Caco-2 (cell line): ENCODE measurements around the gene RBM4B. TPM values are rescaled to one million over a fixed set of nuclear protein-coding genes. Genes with fewer than 3 reads are reported as not detected.
A peak's percentile ranks its signal among the peaks of the same experiment; 100 is the strongest.

Experiments
- BruUV-seq: library from RNA; stranded (reverse); fragments of 400-500 nt; replicated peaks from 2 replicates; lab custom pipeline; 2021; lab: Mats Ljungman, UMichigan
- CTCF ChIA-PET: fragments of 300-600 bp; sonication (Branson Sonifier 250); formaldehyde crosslinking; loops from one replicate; lab custom pipeline; 2022; ENCODE audit warnings: antibody characterized with exemption; lab: Charles Lee
- POLR2A ChIA-PET: fragments of 300-600 bp; sonication (Branson Sonifier 250); formaldehyde crosslinking; loops from one replicate; lab custom pipeline; 2022; ENCODE audit warnings: antibody characterized with exemption; lab: Charles Lee
- DNase-seq, 2 experiments: peaks; one replicate each; pipeline versions ENCODE4 v3.0.0 to v3.0.0-alpha.2; 2020 to 2022
- H3K27me3 ChIP-seq: replicated peaks from 2 replicates; pipeline ENCODE4 v1.6.0; 2011; ENCODE audit warnings: low read length; ENCODE audit not compliant: control insufficient read depth, insufficient read depth
- H3K36me3 ChIP-seq: 2 replicates; pipeline ENCODE4 v1.5.1; 2011; ENCODE audit warnings: low read length; ENCODE audit not compliant: control insufficient read depth, insufficient read depth
- H3K4me1 ChIP-seq: fragments of 250-450 bp; sonication (Bioruptor Pico); 2 replicates; pipeline ENCODE4 v1.5.1; 2020; ENCODE audit warnings: mild to moderate bottlenecking
- H3K4me3 ChIP-seq: 2 replicates; pipeline ENCODE4 v1.5.1; 2011; ENCODE audit warnings: low read depth, mild to moderate bottlenecking, control low read depth, low read length
- H3K9me3 ChIP-seq: fragments of 250-450 bp; sonication (Bioruptor Pico); 2 replicates; pipeline ENCODE4 v1.5.1; 2020; ENCODE audit warnings: mild to moderate bottlenecking, moderate library complexity
- H3K27ac Mint-ChIP-seq: one replicate; pipeline ENCODE4 v1.8.0; 2022; ENCODE audit warnings: mixed read lengths; ENCODE audit not compliant: unreplicated experiment
- H3K27me3 Mint-ChIP-seq: one replicate; pipeline ENCODE4 v1.8.0; 2022; ENCODE audit warnings: mixed read lengths; ENCODE audit not compliant: insufficient read depth, unreplicated experiment
- H3K36me3 Mint-ChIP-seq: one replicate; pipeline ENCODE4 v1.8.0; 2022; ENCODE audit warnings: mild to moderate bottlenecking, mixed read lengths; ENCODE audit not compliant: insufficient read depth, unreplicated experiment
- H3K4me1 Mint-ChIP-seq: one replicate; pipeline ENCODE4 v1.8.0; 2022; ENCODE audit warnings: low read depth, mixed read lengths; ENCODE audit not compliant: unreplicated experiment
- H3K4me3 Mint-ChIP-seq: one replicate; pipeline ENCODE4 v1.8.0; 2022; ENCODE audit warnings: mild to moderate bottlenecking, moderate library complexity, mixed read lengths; ENCODE audit not compliant: unreplicated experiment
- H3K9me3 Mint-ChIP-seq: one replicate; pipeline ENCODE4 v1.8.0; 2022; ENCODE audit warnings: mixed read lengths; ENCODE audit not compliant: unreplicated experiment
- CTCF ChIP-seq, 2 experiments: fragments of 200-600 bp in 1 of 2; IDR thresholded peaks; 1 replicate in 1 of 2; 2 replicates in 1 of 2; pipeline versions ENCODE4 v1.5.1 to v1.8.0; 2011 to 2022; ENCODE audit warnings: antibody characterized with exemption in 1 of 2, control low read depth in 1 of 2, inconsistent platforms in 1 of 2, low read depth in 1 of 2, low read length in 1 of 2, mild to moderate bottlenecking in 1 of 2, moderate library complexity in 1 of 2; ENCODE audit not compliant: insufficient read depth in 1 of 2, severe bottlenecking in 1 of 2, unreplicated experiment in 1 of 2
- intact Hi-C: fragments of 100-400 bp; cut with micrococcal nuclease; formaldehyde crosslinking; loops from one replicate; pipeline ENCODE4 v1.10.0; 2022; ENCODE audit not compliant: unreplicated experiment
- total RNA-seq: library from RNA; stranded (reverse); gene quantifications from 2 replicates; pipeline ENCODE4 v1.2.3, GENCODE V29; 2022

Gene RBM4B
- total RNA-seq, 1 experiment from 2014 or later, result 45.8 TPM

- Histone ChIP-seq H3K27me3 (no peaks in the 10 kb centered on the region), H3K4me3 (no peak overlapping the region), H3K36me3 (peaks cover 3% of the 10 kb centered on the region), H3K4me1 (no peaks in the 10 kb centered on the region), H3K9me3 (no peaks in the 10 kb centered on the region)
- no peak overlapping the region for H3K4me3 Mint-ChIP-seq
- H3K36me3 Mint-ChIP-seq, result peaks cover 100% of the 10 kb centered on the region
- H3K9me3 Mint-ChIP-seq, result no peaks in the 10 kb centered on the region
- DNase-seq, result no peak
- CTCF ChIA-PET, result no interaction called here
- peaks cover 6% of the 10 kb centered on the region for H3K4me1 Mint-ChIP-seq
- H3K27me3 Mint-ChIP-seq, result no peaks in the 10 kb centered on the region
- H3K27ac Mint-ChIP-seq, result no peak overlapping the region
- POLR2A ChIA-PET, result interaction anchor here (1.2 kb wide), 1 partner anchor 37 kb away, joined by 7 read pairs; the partner anchor contains the start of gene RBM14
- intact Hi-C loops, result no loop called here
- no TSS peak for BruUV-seq
- TF ChIP-seq CTCF (IDR thresholded peaks at IDR 0.05; ENCODE audit: insufficient read depth in 1 of 2, low read depth in 1 of 2, low read length in 1 of 2, severe bottlenecking in 1 of 2, unreplicated experiment in 1 of 2), result no peak
Measured at GRCh38 chr11:66653123-66653522, 24.6 kb downstream of the RBM4B start.

DNA sequence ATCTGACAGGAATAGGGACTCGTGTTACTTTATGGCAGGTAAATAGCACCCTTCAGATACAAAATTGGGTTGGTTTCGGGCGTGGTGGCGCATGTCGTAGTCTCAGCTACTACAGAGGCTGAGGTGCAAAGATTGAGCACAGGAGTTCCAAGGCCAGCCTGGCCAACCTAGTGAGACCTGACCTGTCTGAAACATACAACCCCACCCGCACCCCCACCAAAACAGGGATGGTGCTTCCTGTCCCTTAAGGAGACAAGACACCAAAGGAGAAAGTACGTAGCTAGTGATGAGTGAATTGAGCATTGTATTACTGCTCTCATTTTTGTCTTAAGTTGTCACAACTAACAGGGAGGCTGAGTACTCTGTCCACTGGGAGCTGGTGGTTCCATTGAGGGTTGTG, 25.0 kb downstream of the RBM4B start:
- H3K36me3 ChIP-seq, result peaks cover 3% of the 10 kb centered on the region
- DNase-seq, result no peak
- TSS peak; percentile 4 for BruUV-seq
- ChIA-PET POLR2A (interaction anchor here (0.6 to 1.2 kb wide), 2 partner anchors 14 to 36 kb away, joined by 3 to 7 read pairs; partner anchors contain the start of gene RBM14), CTCF (interaction anchor here (0.6 to 0.9 kb wide), 2 partner anchors 15 to 22 kb away, joined by 3 to 5 read pairs; no protein-coding TSS in a partner anchor)
- H3K27me3 ChIP-seq, result no peaks in the 10 kb centered on the region
- Mint-ChIP-seq H3K36me3 (peaks cover 100% of the 10 kb centered on the region), H3K4me3 (no peak overlapping the region), H3K9me3 (no peaks in the 10 kb centered on the region), H3K27me3 (no peaks in the 10 kb centered on the region), H3K4me1 (peaks cover 9% of the 10 kb centered on the region), H3K27ac (no peak overlapping the region)
- no peak overlapping the region for H3K4me3 ChIP-seq
- H3K9me3 ChIP-seq, result no peaks in the 10 kb centered on the region
- no peak for TF ChIP-seq CTCF (IDR thresholded peaks at IDR 0.05; ENCODE audit: insufficient read depth in 1 of 2, low read depth in 1 of 2, low read length in 1 of 2, severe bottlenecking in 1 of 2, unreplicated experiment in 1 of 2)
- H3K4me1 ChIP-seq, result no peaks in the 10 kb centered on the region
- intact Hi-C loops, result no loop called here

GRCh38 chr11:66651016-66651415, 26.7 kb downstream of the RBM4B start:
- H3K27me3 Mint-ChIP-seq, result no peaks in the 10 kb centered on the region
- no peaks in the 10 kb centered on the region for H3K4me1 ChIP-seq
- peaks cover 100% of the 10 kb centered on the region for H3K36me3 Mint-ChIP-seq
- intact Hi-C loops, result no loop called here
- no peak overlapping the region for H3K4me3 ChIP-seq
- no peaks in the 10 kb centered on the region for H3K9me3 ChIP-seq
- TF ChIP-seq CTCF (IDR thresholded peaks at IDR 0.05; ENCODE audit: insufficient read depth in 1 of 2, low read depth in 1 of 2, low read length in 1 of 2, severe bottlenecking in 1 of 2, unreplicated experiment in 1 of 2), result no peak
- H3K27ac Mint-ChIP-seq, result peak overlapping the region; percentile 50
- H3K36me3 ChIP-seq, result peaks cover 2% of the 10 kb centered on the region; the same call in 1 of the 2 replicates
- CTCF ChIA-PET, result no interaction called here
- H3K4me3 Mint-ChIP-seq, result no peak overlapping the region
- POLR2A ChIA-PET, result no interaction called here
- BruUV-seq, result no TSS peak
- H3K4me1 Mint-ChIP-seq, result peaks cover 13% of the 10 kb centered on the region
- no peaks in the 10 kb centered on the region for H3K9me3 Mint-ChIP-seq
- no peak for DNase-seq
- H3K27me3 ChIP-seq, result no peaks in the 10 kb centered on the region
